ENCODE results near the gene CTPS2. TPM values are rescaled to one million over a fixed set of nuclear protein-coding genes. Genes with fewer than 3 reads are reported as not detected.
A peak's percentile ranks its signal among the peaks of the same experiment; 100 is the strongest.
"Not testable (repeated sequence)": the region's sequence is repeated elsewhere in the genome, so short reads cannot be mapped to it uniquely, and the experiment has no call there.

The CTPS2 gene
- total RNA-seq, 1 experiment from 2014 or later = 25.0 TPM

DNA sequence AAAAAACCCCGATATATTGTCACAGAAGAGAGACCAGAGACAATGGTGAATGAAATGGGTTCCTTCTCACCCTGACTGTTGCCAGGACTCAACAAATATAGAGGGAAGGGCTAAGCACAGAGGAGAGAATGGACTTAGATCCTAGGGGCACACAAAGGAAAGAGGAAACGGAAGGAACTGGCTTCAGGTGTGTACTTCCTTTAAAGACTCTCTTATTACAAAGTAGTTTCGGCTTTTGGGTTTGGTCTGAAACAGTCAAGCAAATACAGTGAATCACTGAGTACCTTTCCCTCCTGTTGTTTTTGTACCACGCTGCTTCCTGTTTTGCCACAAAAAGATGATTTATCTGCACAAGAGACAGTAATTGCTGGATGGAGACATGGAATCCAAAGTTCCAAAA, 108.6 kb downstream of the CTPS2 start:
- H3K9ac ChIP-seq (ENCODE audit: low read length) = peak overlapping the region; percentile 67
- intact Hi-C loops (cut with micrococcal nuclease) = loop anchor here (5.0 kb wide), 2 partner anchors 53 to 167 kb away; no protein-coding TSS in a partner anchor
- peak; percentile 96 for ATAC-seq
- no TSS peak for BruUV-seq (replicated peaks)
- no peak overlapping the region for H3K4me3 ChIP-seq (ENCODE audit: low read length)
- no peaks in the 10 kb centered on the region for H3K9me2 ChIP-seq (replicated peaks; ENCODE audit: low read length)
- H2AFZ ChIP-seq (ENCODE audit: low read length) = peak overlapping the region; percentile 20; the same call in 1 of the 2 replicates
- peak overlapping the region; percentile 63 for H3K4me2 ChIP-seq (ENCODE audit: low read length)
- peaks cover 23% of the 10 kb centered on the region for H3K4me1 ChIP-seq (ENCODE audit: insufficient read depth, low read length)
- no peaks in the 10 kb centered on the region for H3K79me2 ChIP-seq (ENCODE audit: low read length)
- H3K9me3 ChIP-seq (ENCODE audit: low read length) = no peaks in the 10 kb centered on the region
- ChIA-PET CTCF (no interaction called here), POLR2A (ENCODE audit: unreplicated experiment) (interaction anchor here (0.7 kb wide), 1 partner anchor 60 kb away, joined by 3 read pairs; no protein-coding TSS in a partner anchor)
- TF ChIP-seq EZH2 (IDR thresholded peaks at IDR 0.05; ENCODE audit: low read length, unreplicated experiment) = no peak
- TF ChIP-seq, protein P1, sequence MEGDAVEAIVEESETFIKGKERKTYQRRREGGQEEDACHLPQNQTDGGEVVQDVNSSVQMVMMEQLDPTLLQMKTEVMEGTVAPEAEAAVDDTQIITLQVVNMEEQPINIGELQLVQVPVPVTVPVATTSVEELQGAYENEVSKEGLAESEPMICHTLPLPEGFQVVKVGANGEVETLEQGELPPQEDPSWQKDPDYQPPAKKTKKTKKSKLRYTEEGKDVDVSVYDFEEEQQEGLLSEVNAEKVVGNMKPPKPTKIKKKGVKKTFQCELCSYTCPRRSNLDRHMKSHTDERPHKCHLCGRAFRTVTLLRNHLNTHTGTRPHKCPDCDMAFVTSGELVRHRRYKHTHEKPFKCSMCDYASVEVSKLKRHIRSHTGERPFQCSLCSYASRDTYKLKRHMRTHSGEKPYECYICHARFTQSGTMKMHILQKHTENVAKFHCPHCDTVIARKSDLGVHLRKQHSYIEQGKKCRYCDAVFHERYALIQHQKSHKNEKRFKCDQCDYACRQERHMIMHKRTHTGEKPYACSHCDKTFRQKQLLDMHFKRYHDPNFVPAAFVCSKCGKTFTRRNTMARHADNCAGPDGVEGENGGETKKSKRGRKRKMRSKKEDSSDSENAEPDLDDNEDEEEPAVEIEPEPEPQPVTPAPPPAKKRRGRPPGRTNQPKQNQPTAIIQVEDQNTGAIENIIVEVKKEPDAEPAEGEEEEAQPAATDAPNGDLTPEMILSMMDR (conservative IDR thresholded peaks at IDR 0.05; ENCODE audit: low read depth, low read length) = no peak
- TF ChIP-seq EZH2phosphoT487 (IDR thresholded peaks at IDR 0.05; ENCODE audit: borderline replicate concordance, low read length) = no peak
- H3F3A ChIP-seq (ENCODE audit: low read length, unreplicated experiment) = no peaks in the 10 kb centered on the region
- peaks cover 3% of the 10 kb centered on the region; the same call in 1 of the 2 replicates for H3K36me3 ChIP-seq (ENCODE audit: low read depth, low read length)
- H3K27me3 ChIP-seq (ENCODE audit: low read length) = no peaks in the 10 kb centered on the region
- H3K27ac ChIP-seq (ENCODE audit: low read length) = peak overlapping the region; percentile 93
- no peaks in the 10 kb centered on the region for H4K20me1 ChIP-seq (ENCODE audit: low read length)
- peak; percentile 86 for DNase-seq

DNA sequence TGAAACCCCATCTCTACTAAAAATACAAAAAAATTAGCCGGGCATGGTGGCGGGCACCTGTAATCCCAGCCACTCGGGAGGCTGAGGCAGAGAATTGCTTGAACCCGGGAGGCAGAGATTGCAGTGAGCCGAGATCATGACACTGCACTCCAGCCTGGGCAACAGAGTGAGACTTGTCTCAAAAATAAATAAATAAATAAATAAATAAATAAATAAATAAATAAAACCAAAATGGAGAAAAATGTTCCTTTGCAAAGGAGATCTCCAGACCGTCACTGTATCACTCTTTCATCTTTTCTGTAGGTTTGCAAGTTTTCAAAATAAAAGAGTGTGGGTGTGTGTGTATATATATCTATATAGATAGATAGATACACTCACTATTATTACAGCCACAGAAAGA, 109.2 kb downstream of the CTPS2 start:
- Histone ChIP-seq H3K9ac (ENCODE audit: low read length) (peak overlapping the region; percentile 67), H3K4me1 (ENCODE audit: insufficient read depth, low read length) (peaks cover 19% of the 10 kb centered on the region), H3K4me2 (ENCODE audit: low read length) (peak overlapping the region; percentile 63), H2AFZ (ENCODE audit: low read length) (0 out of 2 replicates have a peak overlapping the region, but pooled peaks have one; percentile 20), H3K27ac (ENCODE audit: low read length) (peak overlapping the region; percentile 93)
- H3K9me3 ChIP-seq (ENCODE audit: low read length); H3K79me2 ChIP-seq (ENCODE audit: low read length); POLR2A ChIA-PET (ENCODE audit: unreplicated experiment); H3K4me3 ChIP-seq (ENCODE audit: low read length); H3K36me3 ChIP-seq (ENCODE audit: low read depth, low read length); CTCF ChIA-PET; DNase-seq; BruUV-seq (replicated peaks); H3K9me2 ChIP-seq (replicated peaks; ENCODE audit: low read length); H4K20me1 ChIP-seq (ENCODE audit: low read length); ATAC-seq; H3K27me3 ChIP-seq (ENCODE audit: low read length); H3F3A ChIP-seq (ENCODE audit: low read length, unreplicated experiment): not testable (repeated sequence)
- intact Hi-C loops (cut with micrococcal nuclease) = loop anchor here (5.0 kb wide), 2 partner anchors 54 to 166 kb away; no protein-coding TSS in a partner anchor

DNA sequence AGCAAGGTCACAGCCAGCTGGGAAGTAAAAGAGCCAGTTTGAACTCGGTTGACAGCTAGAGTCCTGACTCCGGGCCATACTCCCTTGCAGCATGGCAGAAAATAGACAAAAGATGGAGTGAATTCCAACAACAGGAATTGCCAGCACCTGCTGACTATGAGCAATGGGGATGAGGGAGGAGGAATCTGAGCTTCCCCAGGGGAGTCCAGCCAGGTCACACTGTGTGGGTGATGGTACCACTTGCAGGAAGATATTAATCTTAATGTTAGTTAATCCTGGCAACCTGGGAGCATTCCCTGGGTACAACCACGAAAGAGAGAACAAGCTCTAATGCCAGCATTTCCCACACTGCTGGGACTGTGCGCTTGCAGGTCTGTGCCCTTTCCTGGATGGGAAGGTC, 110.6 kb downstream of the CTPS2 start:
- no TSS peak for BruUV-seq (replicated peaks)
- Histone ChIP-seq H3K36me3 (ENCODE audit: low read depth, low read length) (no peaks in the 10 kb centered on the region), H3K27ac (ENCODE audit: low read length) (no peak overlapping the region), H2AFZ (ENCODE audit: low read length) (no peak overlapping the region), H3K4me3 (ENCODE audit: low read length) (no peak overlapping the region), H3F3A (ENCODE audit: low read length, unreplicated experiment) (no peaks in the 10 kb centered on the region), H3K9me2 (replicated peaks; ENCODE audit: low read length) (no peaks in the 10 kb centered on the region), H3K79me2 (ENCODE audit: low read length) (no peaks in the 10 kb centered on the region), H3K27me3 (ENCODE audit: low read length) (no peaks in the 10 kb centered on the region), H4K20me1 (ENCODE audit: low read length) (no peaks in the 10 kb centered on the region), H3K9me3 (ENCODE audit: low read length) (no peaks in the 10 kb centered on the region), H3K4me1 (ENCODE audit: insufficient read depth, low read length) (peaks cover 19% of the 10 kb centered on the region), H3K9ac (ENCODE audit: low read length) (no peak overlapping the region), H3K4me2 (ENCODE audit: low read length) (no peak overlapping the region)
- TF ChIP-seq, protein P1 (conservative IDR thresholded peaks at IDR 0.05; ENCODE audit: low read depth, low read length) = no peak
- intact Hi-C loops (cut with micrococcal nuclease) = loop anchor here (5.0 kb wide), 2 partner anchors 55 to 165 kb away; no protein-coding TSS in a partner anchor
- POLR2A ChIA-PET (ENCODE audit: unreplicated experiment) = no interaction called here
- ATAC-seq (no peak), DNase-seq (no peak)
- CTCF ChIA-PET = no interaction called here
